NCI-H1436 treated with DMSO at 0.1 percent for 48 hours (cell line): Measurements from ENCODE around the gene CDK11A.
"Not testable (repeated sequence)": the region's sequence is repeated elsewhere in the genome, so short reads cannot be mapped to it uniquely, and the experiment has no call there.

Experiments
- DNase-seq: peaks from one replicate; lab custom pipeline; 2025; lab: John Stamatoyannopoulos, UW

The CDK11A gene

GRCh38 chr1:1754051-1754815 lies 30.1 kb upstream of the CDK11A start:
- no peak for DNase-seq

- DNase-seq, result no peak
Measured at GRCh38 chr1:1753607-1754005, 29.4 kb upstream of the CDK11A start.

- no peak for DNase-seq
Measured at GRCh38 chr1:1752636-1753606, 28.8 kb upstream of the CDK11A start.

- no peak for DNase-seq
Measured at GRCh38 chr1:1752190-1752589, 28.0 kb upstream of the CDK11A start.

- DNase-seq, result not testable (repeated sequence)
Measured at GRCh38 chr1:1749941-1750340, 25.8 kb upstream of the CDK11A start.

GRCh38 chr1:1748686-1749321 lies 24.6 kb upstream of the CDK11A start:
- no peak for DNase-seq

GRCh38 chr1:1746566-1746909 lies 22.4 kb upstream of the CDK11A start:
- DNase-seq, result not testable (repeated sequence)

- DNase-seq, result not testable (repeated sequence)
Measured at GRCh38 chr1:1745651-1746565, 21.8 kb upstream of the CDK11A start.

- not testable (repeated sequence) for DNase-seq
Measured at GRCh38 chr1:1742529-1742928, 18.4 kb upstream of the CDK11A start.

- DNase-seq, result not testable (repeated sequence)
Measured at GRCh38 chr1:1741013-1741412, 16.9 kb upstream of the CDK11A start.

- DNase-seq, result not testable (repeated sequence)
Measured at GRCh38 chr1:1738799-1739337, 14.7 kb upstream of the CDK11A start.

GRCh38 chr1:1737675-1738590 lies 13.8 kb upstream of the CDK11A start:
- not testable (repeated sequence) for DNase-seq

GRCh38 chr1:1732381-1732780 lies 8.2 kb upstream of the CDK11A start:
- DNase-seq, result no peak

- no peak for DNase-seq
Measured at GRCh38 chr1:1730870-1731269, 6.7 kb upstream of the CDK11A start.

GRCh38 chr1:1730230-1730629 lies 6.1 kb upstream of the CDK11A start:
- DNase-seq, result not testable (repeated sequence)

GRCh38 chr1:1729116-1729816 lies 5.1 kb upstream of the CDK11A start:
- DNase-seq, result not testable (repeated sequence)

GRCh38 chr1:1728308-1729005 lies 4.3 kb upstream of the CDK11A start:
- not testable (repeated sequence) for DNase-seq

GRCh38 chr1:1727131-1727651 lies 3.0 kb upstream of the CDK11A start:
- not testable (repeated sequence) for DNase-seq
